NOMO-1 treated with dmso at 0.1 percent for 144 hours (cell line): ENCODE measurements around the gene C4BPA.
A peak's percentile ranks its signal among the peaks of the same experiment; 100 is the strongest.

Experiments
- DNase-seq: peaks from one replicate; lab custom pipeline; 2025; ENCODE audit not compliant: unreplicated experiment; lab: John Stamatoyannopoulos, UW

The C4BPA gene

DNA sequence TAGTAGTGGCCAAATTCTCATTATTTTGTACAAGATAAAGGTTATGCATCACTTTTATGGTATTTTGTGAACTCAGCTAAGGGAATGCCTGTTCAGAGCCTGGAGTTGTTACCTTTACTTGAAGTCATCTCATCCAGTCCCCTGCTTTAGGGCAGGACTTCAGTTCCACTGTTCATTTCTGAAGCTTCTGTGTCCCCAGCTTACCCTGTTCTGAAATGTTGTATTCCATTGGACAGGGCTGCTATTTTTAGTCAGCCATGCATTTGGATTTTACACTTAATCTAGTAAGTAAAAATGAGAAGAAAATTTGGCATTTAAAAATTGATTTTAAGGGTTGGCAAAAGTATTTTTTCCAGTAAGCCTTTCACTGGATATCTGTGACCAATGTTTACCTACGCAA lies 27.0 kb upstream of the C4BPA start:
- DNase-seq = no peak

- DNase-seq = peak; percentile 60
Measured at GRCh38 chr1:207077470-207078377, 26.3 kb upstream of the C4BPA start.

GRCh38 chr1:207078578-207079132 lies 25.4 kb upstream of the C4BPA start:
- no peak for DNase-seq

DNA sequence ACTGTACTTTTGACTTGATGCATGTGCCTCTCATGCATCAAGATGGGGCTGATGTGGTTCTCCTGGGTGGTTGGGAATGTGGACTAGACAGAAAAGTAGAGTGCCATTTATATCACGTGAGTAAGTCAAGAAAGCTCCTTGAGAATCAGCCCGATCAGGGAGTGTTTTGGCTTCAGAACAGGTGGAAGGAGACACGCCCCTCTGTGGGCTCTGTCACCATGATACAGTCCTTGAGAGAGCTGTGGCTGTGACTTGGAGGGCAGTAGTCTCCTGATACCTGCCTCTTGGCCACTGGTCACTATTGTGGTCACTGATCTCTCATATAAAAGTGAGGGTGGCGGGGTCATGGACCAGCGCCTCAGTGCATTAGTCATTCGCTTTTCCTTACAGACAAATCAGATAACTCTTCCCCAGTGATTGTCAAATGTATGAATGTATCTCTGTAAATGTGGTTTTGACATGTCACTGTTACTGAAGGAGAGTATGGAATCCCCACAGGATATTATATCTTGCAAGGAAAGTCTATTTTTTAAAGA lies 24.3 kb upstream of the C4BPA start:
- DNase-seq = no peak

GRCh38 chr1:207081088-207081487 lies 22.9 kb upstream of the C4BPA start:
- DNase-seq = no peak

- DNase-seq = no peak
Measured at GRCh38 chr1:207081806-207082205, 22.2 kb upstream of the C4BPA start.

DNA sequence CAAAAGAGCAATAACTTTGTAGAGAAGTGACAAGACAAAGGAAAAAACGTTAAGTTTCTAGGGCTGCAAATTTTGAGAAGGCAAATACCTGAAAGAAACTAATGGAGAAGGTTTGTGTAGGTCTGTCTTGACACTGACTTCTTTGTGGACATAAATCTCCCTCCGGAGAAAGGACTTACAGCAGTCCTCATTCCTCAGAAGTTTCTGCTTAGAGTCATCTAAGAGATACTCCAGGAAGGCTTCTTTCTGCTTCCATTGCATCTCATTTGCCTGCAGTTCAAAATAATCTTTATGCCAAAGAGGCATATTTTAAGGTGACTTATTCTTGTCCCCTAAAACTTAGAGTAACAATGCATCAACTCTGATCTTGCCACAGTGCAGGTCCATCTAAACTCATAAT lies 19.8 kb upstream of the C4BPA start:
- no peak for DNase-seq

DNA sequence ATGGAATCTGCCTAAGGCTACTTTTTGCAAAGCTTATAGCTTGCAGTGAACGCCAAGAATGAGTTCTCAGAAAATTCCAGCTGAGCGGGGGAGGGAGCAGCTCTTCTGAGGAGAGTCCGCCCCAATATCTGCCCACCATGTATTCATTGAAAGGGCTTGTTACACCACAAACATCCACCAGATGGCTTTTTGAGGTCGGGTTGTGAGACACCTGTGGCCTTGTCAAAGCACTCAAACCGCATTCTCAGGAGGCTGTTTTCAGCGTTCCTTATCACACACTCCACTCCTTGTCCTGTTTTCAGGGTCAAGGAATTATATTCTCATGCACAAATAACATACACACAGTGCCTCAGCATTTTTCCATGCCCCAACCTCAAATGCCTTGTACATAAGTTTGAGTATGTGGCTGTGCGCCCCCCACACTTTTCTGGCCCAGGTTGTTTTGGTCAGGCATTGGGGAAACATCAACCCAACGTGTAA lies 19.3 kb upstream of the C4BPA start:
- DNase-seq = peak; percentile 7

DNA sequence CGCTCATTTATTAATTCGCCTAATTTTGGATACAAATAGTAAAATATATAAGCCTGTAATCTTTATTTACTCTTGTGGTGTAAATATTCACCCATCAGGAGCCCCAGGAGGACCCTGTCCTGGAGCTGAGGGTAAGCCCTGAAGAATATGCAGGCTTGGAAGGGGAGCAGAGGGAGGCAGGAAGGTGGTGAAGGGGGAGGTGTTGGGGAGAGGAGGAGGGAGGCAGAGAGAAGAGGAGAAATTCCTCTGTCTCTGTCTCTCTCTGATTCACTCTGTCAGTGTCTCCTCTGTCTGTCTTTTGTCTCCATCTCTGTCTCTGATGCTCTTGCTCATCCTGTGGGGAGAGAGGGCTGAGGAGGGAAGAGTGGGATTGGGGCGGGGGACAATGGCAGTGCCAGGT lies 18.1 kb upstream of the C4BPA start:
- no peak for DNase-seq

- DNase-seq = no peak
Measured at GRCh38 chr1:207088161-207088560, 15.9 kb upstream of the C4BPA start.

DNA sequence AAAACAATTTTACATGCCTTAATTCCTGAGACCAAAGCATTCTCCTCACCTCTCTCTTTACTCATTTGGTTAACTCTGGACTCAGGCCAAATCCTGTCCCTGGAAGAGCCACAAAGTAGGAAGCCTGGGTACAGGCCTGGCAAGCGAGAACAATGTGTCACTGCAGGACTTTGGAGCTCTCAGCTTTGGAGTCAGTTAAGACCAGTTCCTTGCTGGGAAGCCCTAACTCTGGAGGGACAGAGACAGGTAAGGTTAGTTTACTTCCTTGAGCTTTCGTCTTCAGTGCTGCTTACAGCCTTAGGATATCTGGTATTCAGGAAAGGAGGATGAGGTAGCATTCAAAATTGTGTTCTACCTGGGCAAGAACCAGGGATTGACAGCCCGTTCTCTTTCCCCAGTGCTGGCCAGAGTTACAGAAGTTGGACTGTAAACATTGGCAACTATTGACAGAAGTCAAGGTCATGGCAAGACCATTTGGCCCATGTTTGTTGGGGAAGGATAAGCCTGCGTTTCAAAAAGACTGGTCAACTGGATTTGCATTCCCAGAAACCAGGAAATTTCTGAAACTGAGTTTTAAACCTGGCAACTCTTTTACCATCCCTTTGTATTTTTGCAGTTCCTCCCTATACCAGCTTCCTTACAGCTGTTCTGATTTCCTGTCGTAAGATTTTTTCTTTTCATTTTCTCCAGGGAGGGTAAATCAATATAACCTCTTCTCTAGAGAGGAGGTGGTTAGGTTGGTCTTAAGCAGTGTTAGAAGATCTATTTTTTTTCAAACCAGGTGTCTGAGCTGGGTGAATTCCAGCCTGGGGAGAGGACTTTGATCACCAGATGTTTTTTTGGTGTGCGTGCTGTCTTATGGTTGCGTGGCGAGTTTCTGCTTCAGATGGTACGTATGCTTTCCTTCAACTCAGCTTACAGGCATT lies 15.1 kb upstream of the C4BPA start, which contains the start of gene C4BPB:
TSS of gene C4BPB (plus strand) at position 160 of the 926 bp plus-strand sequence. CDS start at position 832, 672 bp downstream.
- no peak for DNase-seq

- no peak for DNase-seq
Measured at GRCh38 chr1:207089627-207090355, 14.2 kb upstream of the C4BPA start.

DNA sequence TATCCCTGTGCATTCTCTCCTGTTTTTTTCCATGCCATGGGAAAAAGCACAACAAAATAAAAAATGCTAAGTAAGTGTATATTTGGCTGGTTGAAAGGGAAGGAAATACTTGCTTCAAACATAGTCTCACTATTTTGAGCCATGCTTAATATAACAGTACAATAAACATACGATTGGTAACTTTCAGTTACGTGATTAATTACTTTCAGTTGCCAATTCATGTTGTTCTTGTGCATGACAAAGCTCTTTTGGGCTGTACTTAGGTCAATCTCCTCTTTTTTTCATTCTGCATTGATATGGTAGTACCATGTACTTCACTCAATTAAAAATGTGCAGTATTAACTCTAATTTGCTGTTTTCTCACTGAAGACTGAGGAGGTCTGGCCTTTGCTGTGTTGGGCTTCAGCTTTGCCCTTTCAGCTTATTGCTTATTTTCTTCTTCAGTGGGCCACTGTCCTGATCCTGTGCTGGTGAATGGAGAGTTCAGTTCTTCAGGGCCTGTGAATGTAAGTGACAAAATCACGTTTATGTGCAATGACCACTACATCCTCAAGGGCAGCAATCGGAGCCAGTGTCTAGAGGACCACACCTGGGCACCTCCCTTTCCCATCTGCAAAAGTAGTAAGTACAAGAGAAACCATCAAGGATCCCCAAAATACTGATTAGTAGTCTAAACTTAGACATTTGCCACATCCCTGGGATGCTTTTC lies 12.7 kb upstream of the C4BPA start:
- no peak for DNase-seq

- no peak for DNase-seq
Measured at GRCh38 chr1:207093944-207094343, 10.1 kb upstream of the C4BPA start.

DNA sequence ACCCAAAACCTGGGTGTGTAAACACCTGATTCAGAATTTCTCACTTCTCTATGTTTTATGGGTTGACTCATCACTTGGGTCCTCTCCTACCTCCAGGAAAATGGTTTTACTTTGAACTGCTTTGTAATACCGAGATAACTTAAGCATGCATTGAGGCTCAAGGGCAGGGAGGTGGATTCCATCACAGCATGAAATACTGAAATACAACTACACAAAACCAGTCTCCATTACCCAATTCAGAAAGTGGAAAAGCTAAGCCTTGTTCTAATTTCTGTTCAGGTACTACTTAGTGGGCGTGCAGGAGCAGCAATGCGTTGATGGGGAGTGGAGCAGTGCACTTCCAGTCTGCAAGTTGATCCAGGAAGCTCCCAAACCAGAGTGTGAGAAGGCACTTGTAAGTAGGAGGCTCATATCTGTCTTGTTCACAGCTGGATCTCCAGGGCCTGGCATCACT lies 6.1 kb upstream of the C4BPA start:
- no peak for DNase-seq

- no peak for DNase-seq
Measured at GRCh38 chr1:207101720-207102119, 2.3 kb upstream of the C4BPA start.

DNA sequence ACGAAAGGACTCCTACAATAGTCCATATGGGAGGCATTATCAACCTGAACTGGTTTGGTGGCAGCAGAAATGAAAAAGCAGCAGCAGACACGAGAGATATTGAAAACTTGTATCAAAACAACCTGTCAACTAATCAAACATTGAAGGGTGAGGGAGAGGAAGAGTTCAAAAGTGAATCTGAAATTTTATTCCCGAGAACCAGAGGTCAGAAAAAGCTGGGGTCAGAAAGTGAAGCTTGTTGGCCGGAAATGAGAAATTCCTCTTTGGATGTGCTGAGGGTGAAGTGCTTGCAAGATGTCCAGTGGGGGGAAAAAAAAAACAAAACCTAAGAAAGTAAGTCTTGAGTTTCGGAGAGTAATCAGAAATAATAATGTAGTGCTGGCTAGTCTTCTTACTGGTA lies 1.9 kb upstream of the C4BPA start:
- no peak for DNase-seq

DNA sequence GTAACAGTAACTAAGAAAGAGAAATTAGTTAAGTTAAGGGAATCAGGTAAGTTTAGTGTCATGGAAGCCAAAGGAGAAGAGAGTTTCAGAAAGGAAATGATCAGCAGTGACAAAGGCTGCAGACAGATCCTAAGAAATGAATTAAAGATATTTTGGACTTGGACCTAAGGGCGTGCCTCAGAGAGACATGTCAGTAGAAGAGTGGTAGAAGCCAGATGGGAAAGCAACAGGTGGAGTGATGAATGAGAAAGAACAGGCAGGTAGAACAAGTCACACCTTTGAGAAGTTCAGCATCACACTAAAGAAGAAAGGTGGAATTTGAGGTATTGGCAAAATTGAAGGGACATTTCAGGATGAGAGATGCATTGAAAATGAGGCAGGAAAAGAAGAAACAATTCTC lies 1.4 kb upstream of the C4BPA start:
- no peak for DNase-seq

GRCh38 chr1:207109004-207109403 lies 5.0 kb downstream of the C4BPA start:
- DNase-seq = no peak
